Activated T-cell treated with anti-CD3 and anti-CD28 coated beads for 1 hour (primary cell): ENCODE results near the gene HYAL2.

Source experiments
- DNase-seq: peaks from one replicate; pipeline ENCODE4 v3.0.0-alpha.2; 2020; ENCODE audit warnings: low read depth

Gene HYAL2

GRCh38 chr3:50350527-50351322 is 28.2 kb upstream of the HYAL2 start, which contains the start of the genes CYB561D2 and NPRL2:
Gene CYB561D2 (plus strand): TSS chr3:50350862. CDS start chr3:50351434, 572 bp downstream.
Gene NPRL2 (minus strand): TSS chr3:50350775. CDS start chr3:50350652, 123 bp downstream.
- DNase-seq: peak; percentile 99

DNA sequence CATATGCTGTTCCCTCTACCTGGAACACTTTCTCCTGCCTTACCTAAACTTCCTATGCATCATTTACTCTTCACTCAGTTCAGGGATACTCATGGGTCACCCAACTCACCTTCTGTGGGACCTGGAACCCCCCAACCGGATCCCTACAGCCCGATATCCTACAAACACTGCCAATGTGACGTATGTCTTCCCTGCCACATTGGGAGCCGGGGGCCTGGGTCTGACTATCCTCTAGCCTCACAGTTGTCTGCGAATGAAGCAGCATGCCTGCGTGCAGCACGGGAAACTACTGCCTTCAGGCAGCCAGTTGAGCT is 27.6 kb upstream of the HYAL2 start:
- DNase-seq: no peak

GRCh38 chr3:50347187-50347813 is 24.8 kb upstream of the HYAL2 start:
- DNase-seq: peak; percentile 64

DNA sequence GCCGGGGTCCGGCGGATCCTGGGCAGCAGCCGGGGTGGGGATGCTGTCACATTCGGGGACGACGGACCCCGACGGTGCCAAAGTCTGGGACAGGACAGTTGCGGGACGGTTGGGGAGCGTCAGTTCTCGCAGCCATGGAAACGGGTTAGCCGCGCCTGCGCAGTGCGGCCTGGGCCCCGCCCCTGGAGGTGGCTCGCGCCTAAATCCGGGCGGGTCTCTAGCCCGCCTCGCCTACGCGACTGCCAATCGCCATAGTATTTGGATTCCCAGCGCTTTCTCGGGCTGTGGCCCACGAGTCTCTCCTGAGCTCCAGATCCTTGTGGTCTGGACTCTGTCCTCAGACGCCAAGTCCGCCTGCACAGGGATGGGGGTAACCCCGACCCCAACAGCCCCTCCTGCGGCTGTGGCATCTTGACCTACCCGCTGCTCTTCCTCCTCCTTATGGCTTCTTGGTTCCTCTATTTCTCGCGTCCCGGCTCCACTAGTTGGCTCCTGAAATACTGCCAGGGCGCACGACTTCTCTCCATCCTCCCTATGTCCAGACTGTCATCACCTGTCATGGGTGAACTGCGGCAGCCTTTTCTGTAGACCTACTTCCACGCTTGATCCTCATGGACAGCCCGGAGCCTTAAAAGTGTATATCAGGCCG is 23.2 kb upstream of the HYAL2 start, which contains the start of gene ZMYND10:
Gene ZMYND10, minus strand, starts transcription at position 147 of the 649 bp plus-strand sequence. CDS start 153 bp downstream, outside the sequence.
- DNase-seq: peak; percentile 73

DNA sequence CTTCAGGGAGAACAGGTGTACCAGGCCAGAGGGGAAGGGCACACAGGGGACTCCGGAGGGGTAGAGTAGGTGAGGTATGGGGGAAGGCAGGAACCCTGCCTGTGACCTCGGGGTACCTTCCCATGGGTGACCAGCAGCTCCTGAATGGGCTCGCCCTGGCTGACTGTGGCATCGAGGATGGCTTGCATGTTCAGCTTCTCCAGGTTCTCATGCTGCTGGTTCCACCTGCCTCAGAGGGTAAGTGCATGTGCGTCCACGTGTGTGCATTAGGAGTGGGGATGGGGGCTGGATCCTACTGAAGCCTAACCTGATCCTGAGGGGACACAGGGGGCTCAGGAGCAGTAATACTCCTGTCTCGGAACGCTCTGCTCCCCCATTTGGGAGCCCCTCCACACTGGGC is 22.5 kb upstream of the HYAL2 start:
- no peak for DNase-seq

DNA sequence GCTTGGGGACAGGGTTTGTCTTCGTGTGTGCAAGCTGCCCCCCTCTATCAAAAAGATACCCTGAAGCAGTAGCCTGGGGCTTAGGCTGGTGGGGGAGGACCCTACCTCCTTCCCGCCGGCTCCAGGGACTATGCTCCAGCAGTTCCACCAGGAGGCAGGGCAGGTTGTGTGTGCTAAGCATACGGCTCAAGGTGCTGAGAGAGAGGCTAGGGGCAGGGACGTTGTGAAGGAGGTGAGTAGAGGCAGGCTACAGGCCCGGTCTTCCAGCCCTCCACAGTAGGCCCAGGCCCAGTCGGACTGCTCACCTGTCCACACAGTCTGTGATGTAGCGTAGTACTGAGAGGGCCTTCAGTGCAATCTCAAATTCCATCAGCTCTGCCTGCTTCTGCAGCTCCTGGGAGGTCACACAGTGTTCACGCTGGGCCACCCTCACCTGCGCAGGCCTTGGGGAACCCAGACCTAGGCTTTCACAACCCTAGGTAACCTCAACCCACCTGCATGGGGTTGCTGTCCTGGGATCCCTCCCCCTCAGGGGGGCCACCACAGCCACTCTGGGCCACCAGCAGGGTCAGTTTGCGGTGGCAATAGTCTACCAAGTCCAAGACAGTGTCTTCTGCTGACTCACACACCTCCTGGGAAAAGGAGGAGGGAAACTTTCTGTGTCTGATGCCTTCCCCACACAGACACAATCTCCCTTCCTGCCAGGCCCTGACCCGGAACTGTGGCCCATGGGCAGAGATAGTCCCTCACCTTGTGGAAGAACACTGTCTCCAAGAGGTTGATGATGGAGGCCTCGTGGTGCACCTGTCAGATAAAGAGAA is 20.5 kb upstream of the HYAL2 start:
- DNase-seq: no peak

GRCh38 chr3:50341996-50342650 is 19.6 kb upstream of the HYAL2 start:
- no peak for DNase-seq

- DNase-seq: no peak
These were observed 19.0 kb upstream of the HYAL2 start for GRCh38 chr3:50341537-50341936.

DNA sequence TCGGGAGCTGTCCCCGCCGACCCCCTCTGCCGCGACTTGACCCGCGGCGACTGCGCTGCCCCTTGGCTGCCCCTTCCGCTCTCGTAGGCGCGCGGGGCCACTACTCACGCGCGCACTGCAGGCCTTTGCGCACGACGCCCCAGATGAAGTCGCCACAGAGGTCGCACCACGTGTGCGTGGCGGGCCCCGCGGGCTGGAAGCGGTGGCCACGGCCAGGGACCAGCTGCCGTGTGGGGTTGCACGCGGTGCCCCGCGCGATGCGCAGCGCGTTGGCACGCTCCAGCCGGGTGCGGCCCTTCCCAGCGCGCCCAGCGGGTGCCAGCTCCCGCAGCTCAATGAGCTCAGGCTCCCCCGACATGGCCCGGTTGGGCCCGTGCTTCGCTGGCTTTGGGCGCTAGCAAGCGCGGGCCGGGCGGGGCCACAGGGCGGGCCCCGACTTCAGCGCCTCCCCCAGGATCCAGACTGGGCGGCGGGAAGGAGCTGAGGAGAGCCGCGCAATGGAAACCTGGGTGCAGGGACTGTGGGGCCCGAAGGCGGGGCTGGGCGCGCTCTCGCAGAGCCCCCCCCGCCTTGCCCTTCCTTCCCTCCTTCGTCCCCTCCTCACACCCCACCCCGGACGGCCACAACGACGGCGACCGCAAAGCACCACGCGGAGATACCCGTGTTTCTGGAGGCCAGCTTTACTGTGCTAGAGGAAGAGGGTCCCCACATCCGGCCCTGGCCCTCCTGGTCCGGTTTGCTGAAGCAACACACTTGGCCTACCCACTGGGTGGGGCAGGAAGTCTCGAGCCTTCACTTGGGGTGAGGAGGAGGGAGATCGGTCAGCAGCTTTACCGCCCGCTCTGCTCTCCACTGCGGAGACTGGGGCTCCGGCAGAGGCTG is 18.1 kb upstream of the HYAL2 start, which contains the start of gene RASSF1:
Gene RASSF1, minus strand, starts transcription at position 389 of the 882 bp plus-strand sequence. Its CDS starts 31 bp downstream, at position 358.
- DNase-seq: peak; percentile 47

GRCh38 chr3:50340147-50340447 is 17.6 kb upstream of the HYAL2 start:
- DNase-seq: no peak

DNA sequence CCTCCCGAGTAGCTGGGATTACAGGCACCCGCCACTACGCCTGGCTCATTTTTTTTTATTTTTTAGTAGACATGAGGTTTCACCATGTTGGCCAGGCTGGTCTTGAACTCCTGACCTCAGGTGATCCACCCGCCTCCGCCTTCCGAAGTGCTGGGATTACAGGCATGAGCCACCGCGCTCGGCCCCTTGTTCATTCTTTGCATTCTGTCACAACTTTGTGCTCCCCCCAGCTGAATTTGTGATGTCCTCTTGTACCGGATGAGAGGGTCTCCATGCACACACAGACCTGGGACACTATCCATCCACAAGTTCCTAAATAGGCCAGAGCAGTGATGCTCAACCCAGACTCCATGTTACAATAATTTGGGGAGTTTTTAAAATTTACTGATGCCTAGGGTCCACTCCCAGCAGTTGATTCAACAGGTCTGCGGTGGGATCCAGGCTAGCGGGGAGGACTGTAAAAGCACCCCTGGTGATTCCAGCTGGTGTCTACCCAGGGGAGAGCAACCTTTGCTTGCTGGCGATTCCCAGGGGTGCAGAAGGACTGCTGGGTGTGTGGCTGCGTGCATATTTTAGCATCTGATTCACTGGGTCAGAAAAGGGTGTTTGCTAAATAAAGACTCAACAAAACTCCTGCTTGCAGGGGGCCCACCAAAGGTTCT is 17.1 kb upstream of the HYAL2 start:
- no peak for DNase-seq

DNA sequence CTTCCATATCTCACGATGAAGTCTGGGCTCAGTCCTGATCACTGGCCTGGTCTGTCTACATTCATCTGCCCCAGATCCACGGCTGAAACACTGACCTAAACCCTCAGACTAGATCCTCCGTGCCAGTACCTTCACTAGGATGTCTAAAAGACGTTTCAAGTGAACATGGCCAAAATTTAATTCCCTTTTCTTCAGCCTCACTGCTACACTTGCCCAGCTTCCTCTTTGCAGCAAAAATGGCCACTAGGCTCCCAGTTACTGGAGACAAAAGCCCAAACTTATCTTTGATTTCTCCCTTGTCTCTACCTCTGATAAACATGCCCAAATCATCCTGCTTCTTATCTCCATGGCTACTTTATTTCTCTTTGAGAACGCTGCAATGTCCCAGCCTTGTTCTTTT is 16.4 kb upstream of the HYAL2 start:
- DNase-seq: no peak

DNA sequence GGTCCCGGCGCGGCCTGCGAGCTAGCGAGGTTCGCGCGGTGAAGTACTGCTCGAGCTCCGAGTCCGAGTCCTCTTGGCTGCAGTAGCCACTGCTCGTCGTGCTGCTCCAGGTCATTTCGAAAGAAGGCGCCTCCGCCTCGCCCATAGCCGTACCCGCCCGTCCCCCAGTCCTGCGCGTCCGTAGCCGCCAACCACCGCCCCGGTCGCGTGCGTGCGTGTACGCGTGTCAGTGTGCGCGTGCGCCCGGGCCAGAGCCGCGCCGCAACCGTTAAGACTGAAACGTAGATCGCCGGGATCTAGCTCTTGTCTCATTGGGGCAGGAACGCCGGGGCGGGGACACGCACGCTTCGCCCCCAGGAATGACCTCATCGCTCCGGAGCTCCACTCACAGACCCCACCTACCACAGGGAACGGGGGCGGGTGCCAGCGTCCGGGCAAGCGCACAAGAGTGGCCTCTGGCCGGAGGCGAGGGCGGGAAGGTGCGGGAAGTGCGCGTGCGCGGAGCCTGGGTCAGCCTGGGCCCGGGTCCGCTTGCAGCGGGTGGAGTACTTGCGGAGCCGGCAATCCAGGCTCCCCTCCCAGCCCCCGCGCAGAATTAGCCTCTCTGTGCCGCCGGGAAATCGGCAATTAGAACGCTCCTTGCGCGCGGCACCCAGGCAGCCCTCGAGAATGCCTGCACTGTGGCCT is 14.8 kb upstream of the HYAL2 start:
- peak; percentile 85 for DNase-seq

GRCh38 chr3:50336452-50337174 is 14.1 kb upstream of the HYAL2 start:
- DNase-seq: peak; percentile 26

DNA sequence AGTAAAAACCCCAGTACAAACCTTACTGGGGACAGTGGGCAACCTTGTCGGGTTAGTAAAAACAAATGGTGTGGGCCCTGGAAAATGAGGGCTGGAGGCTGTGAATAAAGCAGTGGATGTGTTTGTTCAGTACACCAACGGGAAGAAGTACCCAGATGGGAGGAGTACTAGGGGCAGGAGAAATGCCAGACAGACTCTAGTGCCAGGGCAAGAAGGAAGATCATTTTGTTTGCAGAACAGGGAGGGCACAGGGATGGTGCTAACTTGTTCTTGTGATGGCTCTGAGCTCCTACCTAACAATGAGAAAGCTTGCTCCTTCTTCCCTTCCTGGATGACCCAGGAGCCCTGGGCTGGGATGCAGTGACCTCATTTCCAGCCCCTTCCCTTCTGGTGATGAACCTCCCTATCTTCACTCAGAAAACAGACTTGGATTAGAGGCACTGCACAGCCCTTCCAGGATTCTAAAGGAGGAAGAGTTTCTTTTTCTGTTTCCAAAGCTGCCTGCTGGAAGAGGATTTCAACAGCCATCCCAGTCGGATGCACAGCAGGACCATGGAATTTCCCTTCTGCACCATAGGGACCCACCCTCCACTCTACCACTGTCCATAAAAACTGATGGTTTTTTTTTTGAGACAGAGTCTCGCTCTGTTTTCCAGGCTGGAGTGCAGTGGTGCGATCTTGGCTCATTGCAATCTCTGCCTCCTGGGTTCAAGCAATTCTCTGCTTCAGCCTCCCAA is 12.0 kb upstream of the HYAL2 start:
- no peak for DNase-seq

DNA sequence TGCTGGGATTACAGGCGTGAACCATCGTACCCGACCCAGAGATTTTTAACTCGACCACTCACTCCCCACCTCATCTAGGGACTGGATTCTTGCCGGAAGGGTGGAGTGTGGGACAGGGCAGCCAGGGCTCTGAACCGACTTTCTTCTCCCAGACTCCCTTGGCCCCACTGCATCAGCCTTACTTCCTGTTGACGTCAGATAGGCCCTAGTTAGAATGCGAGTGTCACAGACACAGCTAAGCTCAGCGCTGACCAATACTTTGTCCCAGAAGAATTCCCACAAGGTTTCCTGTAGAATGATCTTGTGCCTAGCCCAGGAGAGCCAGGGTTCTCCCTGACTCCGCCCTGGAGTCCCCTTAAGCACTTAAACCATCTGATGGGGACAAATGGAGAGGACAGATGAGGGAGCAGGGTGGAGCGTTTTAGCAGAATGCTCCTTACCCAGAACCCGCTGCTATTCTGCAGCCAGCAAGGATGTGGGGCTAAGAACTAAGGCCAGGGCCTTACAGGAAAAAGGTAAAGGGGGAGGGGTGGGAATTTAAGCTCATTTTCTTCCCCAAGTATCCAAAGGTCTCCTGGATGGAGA is 11.3 kb upstream of the HYAL2 start:
- no peak for DNase-seq

DNA sequence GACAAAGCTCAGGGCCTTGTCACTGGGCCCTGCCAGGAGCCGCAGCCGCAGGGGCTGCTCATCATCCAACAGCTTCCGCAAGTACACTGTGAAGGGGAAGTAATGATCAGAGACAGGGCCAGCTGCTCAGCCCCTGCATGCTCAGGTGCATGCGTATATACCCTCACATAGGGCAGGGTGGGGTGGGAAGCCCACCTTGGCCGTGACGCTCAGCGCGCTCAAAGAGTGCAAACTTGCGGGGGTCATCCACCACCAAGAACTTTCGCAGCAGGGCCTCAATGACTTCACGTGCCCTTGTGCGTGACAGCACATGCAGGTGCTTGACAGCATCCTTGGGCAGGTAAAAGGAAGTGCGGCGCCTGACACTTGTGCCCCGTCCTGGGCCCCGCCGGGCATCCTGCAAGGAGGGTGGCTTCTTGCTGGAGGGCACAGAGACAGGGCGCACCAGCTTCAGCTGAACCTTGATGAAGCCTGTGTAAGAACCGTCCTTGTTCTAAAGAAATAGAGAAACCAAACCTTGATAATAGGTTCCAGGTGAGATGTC is 8.9 kb upstream of the HYAL2 start:
- DNase-seq: no peak
